Neuron (in vitro differentiated cells): Measurements from ENCODE around the gene GNAI1.

ENCODE experiments used
- H2AFZ ChIP-seq: one replicate; pipeline ENCODE4 v1.6.1; 2013; ENCODE audit warnings: low read depth, mild to moderate bottlenecking, inconsistent platforms, low read length, moderate library complexity
- H3K27me3 ChIP-seq: one replicate; pipeline ENCODE4 v1.6.1; 2013; ENCODE audit warnings: low read length; ENCODE audit not compliant: insufficient read depth
- H3K36me3 ChIP-seq: one replicate; pipeline ENCODE4 v1.6.1; 2013; ENCODE audit warnings: low read length; ENCODE audit not compliant: insufficient read depth
- H3K4me1 ChIP-seq: one replicate; pipeline ENCODE4 v1.6.1; 2013; ENCODE audit warnings: low read length; ENCODE audit not compliant: insufficient read depth
- H3K4me3 ChIP-seq: 2 replicates; pipeline ENCODE4 v1.5.1; 2013; ENCODE audit warnings: mild to moderate bottlenecking, low read length, moderate library complexity
- H3K9me3 ChIP-seq: one replicate; pipeline ENCODE4 v1.6.1; 2013; ENCODE audit warnings: low read length

The GNAI1 gene

GRCh38 chr7:80134536-80135308 is at the start of gene GNAI1:
GNAI1 (plus strand) TSS chr7:80134831; CDS start chr7:80135161, 330 bp downstream.
- Histone ChIP-seq H3K27me3 (no peaks in the 10 kb centered on the region), H3K4me3 (peak within 1 kb of the TSS; percentile 93), H3K4me1 (peaks cover 11% of the 10 kb centered on the region), H3K36me3 (no peaks in the 10 kb centered on the region), H3K9me3 (no peaks in the 10 kb centered on the region), H2AFZ (peak within 1 kb of the TSS; percentile 93)

GRCh38 chr7:80087051-80087770 is 47.4 kb upstream of the GNAI1 start:
- Histone ChIP-seq H3K4me3 (no peak overlapping the region), H3K9me3 (no peaks in the 10 kb centered on the region), H3K36me3 (no peaks in the 10 kb centered on the region), H2AFZ (peak overlapping the region; percentile 1), H3K4me1 (no peaks in the 10 kb centered on the region), H3K27me3 (no peaks in the 10 kb centered on the region)

- no peak overlapping the region for H3K4me3 ChIP-seq
- no peaks in the 10 kb centered on the region for H3K36me3 ChIP-seq
- no peaks in the 10 kb centered on the region for H3K27me3 ChIP-seq
- no peaks in the 10 kb centered on the region for H3K4me1 ChIP-seq
- H3K9me3 ChIP-seq: no peaks in the 10 kb centered on the region
- peak overlapping the region; percentile 1 for H2AFZ ChIP-seq
These were observed 46.9 kb upstream of the GNAI1 start for GRCh38 chr7:80087771-80088170.

- no peak overlapping the region for H2AFZ ChIP-seq
- H3K4me1 ChIP-seq: no peaks in the 10 kb centered on the region
- H3K9me3 ChIP-seq: no peaks in the 10 kb centered on the region
- no peaks in the 10 kb centered on the region for H3K36me3 ChIP-seq
- no peak overlapping the region for H3K4me3 ChIP-seq
- H3K27me3 ChIP-seq: no peaks in the 10 kb centered on the region
These were observed 45.9 kb upstream of the GNAI1 start for GRCh38 chr7:80088705-80089104.

GRCh38 chr7:80089366-80089765 is 45.3 kb upstream of the GNAI1 start:
- Histone ChIP-seq H3K4me3 (no peak overlapping the region), H3K27me3 (no peaks in the 10 kb centered on the region), H3K36me3 (no peaks in the 10 kb centered on the region)

GRCh38 chr7:80093349-80093748 is 41.3 kb upstream of the GNAI1 start:
- Histone ChIP-seq H3K9me3 (no peaks in the 10 kb centered on the region), H3K4me3 (no peak overlapping the region), H3K27me3 (no peaks in the 10 kb centered on the region), H2AFZ (no peak overlapping the region), H3K4me1 (no peaks in the 10 kb centered on the region), H3K36me3 (no peaks in the 10 kb centered on the region)

More at GRCh38 chr7:80089366-80089765, 45.3 kb upstream of the GNAI1 start:
- Histone ChIP-seq H3K9me3 (no peaks in the 10 kb centered on the region), H3K4me1 (no peaks in the 10 kb centered on the region), H2AFZ (no peak overlapping the region)

DNA sequence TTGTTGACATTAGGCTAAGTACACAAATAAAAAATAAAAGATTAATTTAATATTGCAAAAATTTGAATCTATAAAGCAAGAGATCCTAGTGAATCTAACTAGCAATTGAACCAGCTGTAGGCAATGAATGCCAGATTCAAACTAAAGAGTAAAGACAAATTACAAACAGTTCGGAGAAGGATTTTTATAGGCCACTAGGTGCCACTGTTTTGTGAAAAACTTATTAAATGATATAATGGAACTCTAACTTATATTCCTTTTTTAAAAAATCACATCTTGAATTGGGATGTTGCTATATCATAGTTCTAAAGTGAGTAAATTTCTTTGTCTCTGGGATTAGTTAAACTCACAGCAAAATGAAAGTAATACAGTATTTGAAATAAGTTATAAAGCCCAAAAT is 39.1 kb upstream of the GNAI1 start:
- H2AFZ ChIP-seq: no peak overlapping the region
- no peaks in the 10 kb centered on the region for H3K4me1 ChIP-seq
- H3K36me3 ChIP-seq: no peaks in the 10 kb centered on the region
- no peaks in the 10 kb centered on the region for H3K9me3 ChIP-seq
- no peaks in the 10 kb centered on the region for H3K27me3 ChIP-seq
- H3K4me3 ChIP-seq: no peak overlapping the region

- no peak overlapping the region for H3K4me3 ChIP-seq
These were observed 36.9 kb upstream of the GNAI1 start for GRCh38 chr7:80097756-80098155.

GRCh38 chr7:80098795-80099194 is 35.8 kb upstream of the GNAI1 start:
- no peaks in the 10 kb centered on the region for H3K36me3 ChIP-seq
- H3K9me3 ChIP-seq: no peaks in the 10 kb centered on the region
- H3K27me3 ChIP-seq: no peaks in the 10 kb centered on the region
- H3K4me1 ChIP-seq: no peaks in the 10 kb centered on the region
- H3K4me3 ChIP-seq: no peak overlapping the region
- no peak overlapping the region for H2AFZ ChIP-seq

More at GRCh38 chr7:80097756-80098155, 36.9 kb upstream of the GNAI1 start:
- Histone ChIP-seq H3K9me3 (no peaks in the 10 kb centered on the region), H3K27me3 (no peaks in the 10 kb centered on the region), H2AFZ (no peak overlapping the region), H3K36me3 (no peaks in the 10 kb centered on the region), H3K4me1 (no peaks in the 10 kb centered on the region)

- H3K4me3 ChIP-seq: no peak overlapping the region
- H3K9me3 ChIP-seq: no peaks in the 10 kb centered on the region
- H3K36me3 ChIP-seq: no peaks in the 10 kb centered on the region
- H3K27me3 ChIP-seq: no peaks in the 10 kb centered on the region
- H2AFZ ChIP-seq: no peak overlapping the region
- no peaks in the 10 kb centered on the region for H3K4me1 ChIP-seq
These were observed 34.4 kb upstream of the GNAI1 start for GRCh38 chr7:80100254-80100653.

DNA sequence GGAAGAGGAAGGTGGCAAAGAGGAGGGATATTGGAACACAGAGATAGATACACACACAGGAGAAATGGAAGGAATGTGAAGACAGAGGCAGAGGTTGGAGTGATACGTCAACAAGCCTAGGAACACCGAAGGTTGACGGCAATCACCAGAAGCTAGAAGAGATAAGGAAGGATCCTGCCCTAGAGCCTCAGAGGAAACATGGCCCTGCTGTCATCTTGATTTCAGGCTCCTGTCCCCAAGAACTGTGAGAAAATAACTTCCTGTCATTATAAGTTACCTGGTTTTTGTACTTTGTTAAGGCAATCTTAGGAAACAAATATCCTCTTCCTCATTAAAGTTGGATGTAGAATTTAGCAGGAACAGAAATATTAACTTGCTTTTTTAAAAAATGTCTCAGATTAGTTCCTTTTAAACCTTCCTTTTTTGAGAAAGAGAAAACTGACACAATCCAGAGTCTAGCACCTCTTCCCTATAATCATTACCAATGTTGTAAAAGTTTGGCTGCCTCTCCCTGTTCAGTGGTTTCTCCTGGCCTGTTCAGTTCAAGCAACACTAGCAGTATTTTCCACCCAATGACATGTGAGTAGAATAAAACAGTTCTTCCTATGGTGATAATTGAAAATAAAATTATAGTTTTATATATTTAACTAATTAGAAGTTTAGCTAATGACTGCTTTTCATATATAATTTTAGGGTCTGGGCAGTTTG is 28.8 kb upstream of the GNAI1 start:
- H3K9me3 ChIP-seq: no peaks in the 10 kb centered on the region
- H3K27me3 ChIP-seq: no peaks in the 10 kb centered on the region

GRCh38 chr7:80106498-80107113 is 28.0 kb upstream of the GNAI1 start:
- Histone ChIP-seq H3K4me1 (no peaks in the 10 kb centered on the region), H3K4me3 (no peak overlapping the region), H3K27me3 (no peaks in the 10 kb centered on the region), H3K9me3 (no peaks in the 10 kb centered on the region), H2AFZ (no peak overlapping the region), H3K36me3 (no peaks in the 10 kb centered on the region)

More for the DNA sequence above, 28.8 kb upstream of the GNAI1 start:
- H3K4me3 ChIP-seq: no peak overlapping the region
- H2AFZ ChIP-seq: no peak overlapping the region
- no peaks in the 10 kb centered on the region for H3K4me1 ChIP-seq
- H3K36me3 ChIP-seq: no peaks in the 10 kb centered on the region

- Histone ChIP-seq H3K4me1 (no peaks in the 10 kb centered on the region), H3K27me3 (no peaks in the 10 kb centered on the region), H2AFZ (no peak overlapping the region), H3K4me3 (no peak overlapping the region), H3K9me3 (no peaks in the 10 kb centered on the region), H3K36me3 (no peaks in the 10 kb centered on the region)
These were observed 27.4 kb upstream of the GNAI1 start for GRCh38 chr7:80107278-80107677.
